A673 (cell line): ENCODE measurements around the gene TINAGL1. TPM values are rescaled to one million over a fixed set of nuclear protein-coding genes. Genes with fewer than 3 reads are reported as not detected.

ENCODE experiments used
- BruUV-seq: library from RNA; stranded (reverse); fragments of 400-500 nt; replicated peaks from 2 replicates; lab custom pipeline; 2021; lab: Mats Ljungman, UMichigan
- CTCF ChIA-PET: fragments of 300-600 bp; sonication (Branson Sonifier 250); formaldehyde crosslinking; loops from one replicate; lab custom pipeline; 2022; ENCODE audit warnings: antibody characterized with exemption; lab: Charles Lee
- POLR2A ChIA-PET: fragments of 300-600 bp; sonication (Branson Sonifier 250); formaldehyde crosslinking; loops from one replicate; lab custom pipeline; 2022; ENCODE audit warnings: antibody characterized with exemption; ENCODE audit not compliant: low non-redundant PET; lab: Charles Lee
- DNase-seq: peaks from one replicate; pipeline ENCODE4 v3.0.0-alpha.2; 2015; ENCODE audit warnings: low spot score
- H3K27ac ChIP-seq: fragments of 200-600 bp; sonication (generic); 2 replicates; pipeline ENCODE4 v1.5.1; 2016; ENCODE audit warnings: mixed run types, low read depth, mild to moderate bottlenecking, mixed read lengths, antibody characterized with exemption, low read length; ENCODE audit not compliant: poor library complexity, severe bottlenecking
- H3K27me3 ChIP-seq: fragments of 200-600 bp; sonication (generic); replicated peaks from 2 replicates; pipeline ENCODE4 v1.6.1; 2017; ENCODE audit warnings: mixed run types, low read depth, mild to moderate bottlenecking, mixed read lengths, antibody characterized with exemption, low read length; ENCODE audit not compliant: insufficient read depth, poor library complexity
- H3K36me3 ChIP-seq: fragments of 200-600 bp; sonication (generic); 2 replicates; pipeline ENCODE4 v1.6.1; 2016; ENCODE audit warnings: mixed run types, mild to moderate bottlenecking, mixed read lengths, antibody characterized with exemption, low read length; ENCODE audit not compliant: insufficient read depth, poor library complexity, severe bottlenecking
- H3K4me1 ChIP-seq: fragments of 200-600 bp; sonication (generic); 2 replicates; pipeline ENCODE4 v1.6.1; 2017; ENCODE audit warnings: mixed run types, mild to moderate bottlenecking, mixed read lengths, antibody characterized with exemption, low read length; ENCODE audit not compliant: insufficient read depth, poor library complexity, severe bottlenecking
- H3K4me3 ChIP-seq: fragments of 200-600 bp; sonication (generic); 2 replicates; pipeline ENCODE4 v1.5.1; 2016; ENCODE audit warnings: low read depth, mixed run types, mild to moderate bottlenecking, mixed read lengths, low read length; ENCODE audit not compliant: poor library complexity, severe bottlenecking
- H3K9me3 ChIP-seq: fragments of 200-600 bp; sonication (generic); 2 replicates; pipeline ENCODE4 v1.6.1; 2016; ENCODE audit warnings: mixed run types, low read depth, mild to moderate bottlenecking, mixed read lengths, antibody characterized with exemption, low read length; ENCODE audit not compliant: poor library complexity, severe bottlenecking
- CTCF ChIP-seq: fragments of 300-800, 200-600 bp; sonication (generic); conservative IDR thresholded peaks from 2 replicates; pipeline ENCODE4 v1.5.1; 2017; ENCODE audit warnings: low read depth, mild to moderate bottlenecking, antibody characterized with exemption, low read length, moderate library complexity, mixed read lengths
- EZH2 ChIP-seq: fragments of 200-600 bp; sonication (generic); IDR thresholded peaks from 2 replicates; pipeline ENCODE4 v1.6.1; 2017; ENCODE audit warnings: borderline replicate concordance, low read depth, mild to moderate bottlenecking, mixed read lengths, antibody characterized with exemption, low read length; ENCODE audit not compliant: poor library complexity, severe bottlenecking
- intact Hi-C: fragments of 100-400 bp; cut with micrococcal nuclease; formaldehyde crosslinking; loops from one replicate; pipeline ENCODE4 v1.10.0; 2022; ENCODE audit not compliant: unreplicated experiment
- total RNA-seq: library from RNA; stranded (reverse); gene quantifications from 2 replicates; pipeline ENCODE4 v1.2.3, GENCODE V29; 2021

TINAGL1 gene
- total RNA-seq, 1 experiment from 2014 or later = not detected

DNA sequence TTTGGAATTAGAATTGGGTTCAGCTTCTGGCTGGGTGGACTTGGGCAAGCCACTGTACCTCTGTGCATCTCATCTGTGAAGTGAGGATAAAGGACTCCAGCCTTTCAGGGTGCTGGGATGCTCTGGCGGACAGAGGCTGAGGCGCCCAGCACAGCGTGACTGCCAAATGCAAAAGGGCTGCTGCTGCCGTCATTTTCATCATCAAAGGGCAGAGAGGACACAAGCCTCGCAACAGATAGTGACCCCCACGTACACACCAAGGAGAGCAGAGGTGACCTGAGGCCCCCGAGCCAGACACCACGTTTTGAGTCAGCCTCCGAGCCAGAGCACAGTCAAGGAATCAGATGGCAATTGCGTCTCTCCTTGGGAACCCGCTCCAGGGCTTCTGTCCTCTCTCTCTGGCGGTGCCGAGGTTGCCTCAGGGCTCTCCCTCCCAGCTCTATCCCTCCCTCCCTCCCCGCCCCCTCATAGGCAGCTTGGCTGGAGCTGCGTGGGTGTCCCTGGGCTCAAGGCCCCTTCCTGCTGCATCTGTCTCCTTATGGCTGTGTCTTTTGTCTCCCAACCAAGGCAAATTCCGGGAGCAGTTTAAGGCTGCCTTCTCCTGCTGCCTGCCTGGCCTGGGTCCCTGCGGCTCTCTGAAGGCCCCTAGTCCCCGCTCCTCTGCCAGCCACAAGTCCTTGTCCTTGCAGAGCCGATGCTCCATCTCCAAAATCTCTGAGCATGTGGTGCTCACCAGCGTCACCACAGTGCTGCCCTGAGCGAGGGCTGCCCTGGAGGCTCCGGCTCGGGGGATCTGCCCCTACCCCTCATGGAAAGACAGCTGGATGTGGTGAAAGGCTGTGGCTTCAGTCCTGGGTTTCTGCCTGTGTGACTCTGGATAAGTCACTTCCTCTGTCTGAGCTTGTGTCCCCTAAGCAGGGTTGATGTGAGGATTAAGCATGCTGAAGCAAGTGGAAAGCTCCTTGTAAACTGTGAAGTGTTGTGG, 50.2 kb downstream of the TINAGL1 start:
- ChIA-PET POLR2A (no interaction called here), CTCF (interaction anchor here (0.9 kb wide), 1 partner anchor 447 kb away, joined by 3 read pairs; no protein-coding TSS in a partner anchor)
- H3K4me3 ChIP-seq = no peak overlapping the region
- H3K27me3 ChIP-seq = no peaks in the 10 kb centered on the region
- no peaks in the 10 kb centered on the region for H3K4me1 ChIP-seq
- H3K36me3 ChIP-seq = peaks cover 14% of the 10 kb centered on the region
- no peaks in the 10 kb centered on the region for H3K9me3 ChIP-seq
- intact Hi-C loops = no loop called here
- DNase-seq = no peak
- TF ChIP-seq CTCF (no peak), EZH2 (no peak)
- no TSS peak for BruUV-seq
- no peak overlapping the region for H3K27ac ChIP-seq

DNA sequence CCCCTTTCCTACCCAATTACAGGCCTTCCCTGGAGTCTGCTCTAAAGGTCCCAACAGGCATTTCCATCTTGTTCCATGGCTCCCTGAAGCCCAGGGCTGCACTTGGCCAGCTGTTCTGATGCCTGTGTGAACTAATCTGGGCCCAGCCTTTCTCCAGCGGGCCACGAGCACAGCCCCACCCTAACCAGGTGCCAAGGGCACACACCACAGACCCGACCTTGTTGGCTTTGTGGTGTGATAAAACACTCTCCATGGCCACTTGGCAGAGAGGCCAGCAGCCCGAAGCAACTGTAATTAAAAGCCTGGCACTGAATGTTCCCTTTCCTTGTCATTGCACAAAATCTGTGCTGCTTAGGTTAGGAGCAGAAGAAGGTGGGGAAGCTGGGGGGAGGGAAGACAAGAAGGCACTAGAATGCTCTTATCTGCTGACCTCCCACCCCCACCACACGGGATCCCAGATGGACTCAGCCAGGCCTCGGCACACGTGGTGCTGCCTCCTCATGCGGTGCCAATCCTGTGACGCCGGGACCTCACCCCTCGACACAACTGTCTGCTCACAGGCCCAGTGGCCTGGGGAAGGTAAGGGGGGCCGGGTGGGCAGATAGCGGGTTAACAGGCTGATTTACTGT, 51.1 kb downstream of the TINAGL1 start:
- Histone ChIP-seq H3K36me3 (peaks cover 14% of the 10 kb centered on the region), H3K4me3 (no peak overlapping the region), H3K9me3 (no peaks in the 10 kb centered on the region), H3K27me3 (no peaks in the 10 kb centered on the region), H3K27ac (no peak overlapping the region), H3K4me1 (no peaks in the 10 kb centered on the region)
- no peak for DNase-seq
- TF ChIP-seq CTCF (no peak), EZH2 (no peak)
- ChIA-PET CTCF (interaction anchor here (0.9 kb wide), 1 partner anchor 446 kb away, joined by 3 read pairs; no protein-coding TSS in a partner anchor), POLR2A (no interaction called here)
- BruUV-seq = no TSS peak
- intact Hi-C loops = no loop called here

DNA sequence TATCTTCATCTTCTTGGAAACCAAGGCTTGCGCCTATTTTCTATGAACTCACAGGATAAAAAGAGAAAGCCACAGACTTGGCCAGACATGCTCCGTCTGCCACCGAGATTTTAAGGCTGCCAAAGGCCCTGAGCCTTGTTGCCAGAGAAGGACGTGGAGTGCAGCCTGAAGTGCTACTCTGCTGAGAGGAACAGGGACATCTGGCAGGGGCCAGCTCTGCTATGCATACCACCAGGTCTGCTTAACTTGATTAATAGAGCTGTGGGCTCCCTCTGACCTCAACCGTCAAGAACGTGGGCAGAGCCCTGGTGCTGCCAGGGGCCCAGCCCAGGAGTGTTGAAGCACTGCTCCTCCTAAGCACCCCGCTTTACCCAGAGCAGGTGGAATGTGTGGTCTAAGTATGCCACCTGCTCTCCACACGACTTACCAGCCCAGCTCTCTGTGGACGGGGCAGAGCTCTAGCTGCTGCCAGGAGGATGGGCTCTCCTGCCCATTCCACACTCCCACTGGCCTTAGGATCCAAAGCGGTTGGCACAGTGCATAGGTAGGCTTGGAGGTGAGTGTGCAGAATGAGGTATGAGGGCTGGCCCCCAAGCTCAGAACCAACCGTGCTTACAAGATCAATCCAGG, 51.7 kb downstream of the TINAGL1 start:
- POLR2A ChIA-PET = no interaction called here
- intact Hi-C loops = no loop called here
- no peak for DNase-seq
- CTCF ChIA-PET = no interaction called here
- H3K4me3 ChIP-seq = no peak overlapping the region
- no peaks in the 10 kb centered on the region for H3K27me3 ChIP-seq
- H3K27ac ChIP-seq = no peak overlapping the region
- TF ChIP-seq CTCF = no peak
- no peak for TF ChIP-seq EZH2
- H3K9me3 ChIP-seq = no peaks in the 10 kb centered on the region
- no TSS peak for BruUV-seq
- H3K4me1 ChIP-seq = no peaks in the 10 kb centered on the region
- H3K36me3 ChIP-seq = peaks cover 17% of the 10 kb centered on the region
